Activated CD4-positive, alpha-beta T cell treated with anti-CD3 and anti-CD28 coated beads for 24 hours (primary cell): Measurements from ENCODE around the gene PHC2.

ENCODE experiments used
- DNase-seq, 2 donors: peaks; one replicate each; pipeline ENCODE4 v3.0.0-alpha.2; 2020; ENCODE audit warnings: low read depth in 2 of 2

PHC2 gene

DNA sequence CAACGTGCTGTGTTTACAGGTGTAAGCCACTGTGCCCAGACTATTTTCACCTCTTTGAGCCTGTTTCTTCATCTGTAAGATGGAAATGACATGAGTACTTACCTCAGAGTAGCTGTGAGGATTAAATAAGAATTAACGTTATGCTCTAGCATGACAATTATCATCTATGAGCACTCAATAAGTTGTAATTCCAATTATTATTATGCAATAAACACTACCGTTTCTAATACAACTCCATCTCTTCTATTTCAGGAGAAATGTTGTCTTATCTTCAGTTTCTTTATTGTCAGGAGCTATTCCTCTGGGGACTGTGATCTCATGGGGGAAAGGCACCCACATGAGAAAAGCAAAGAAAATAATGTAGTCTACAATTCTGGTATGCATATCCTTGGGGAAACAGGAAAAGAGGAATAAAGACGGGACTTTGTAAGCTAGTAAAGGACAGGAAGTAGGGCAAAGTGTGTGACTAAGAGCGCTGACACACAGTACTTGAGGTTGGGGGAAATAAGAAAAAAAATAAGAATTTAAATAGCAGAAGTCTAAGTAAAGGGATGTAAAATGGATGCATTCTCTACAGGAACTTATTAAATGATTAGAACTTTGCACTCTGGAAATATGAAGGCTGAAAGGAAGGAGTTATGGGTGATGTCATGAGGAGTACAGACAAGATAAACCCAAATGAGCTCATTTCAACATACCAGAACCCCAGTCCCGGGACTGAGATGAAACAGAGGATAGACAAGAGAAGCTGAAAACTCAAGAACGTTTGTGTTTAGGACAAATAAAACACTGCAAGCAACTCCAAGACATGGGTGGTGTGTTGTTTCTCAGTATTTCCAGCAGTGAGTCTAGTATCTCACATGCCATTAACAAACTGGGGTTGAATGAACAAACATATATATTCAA is 9.8 kb downstream of the PHC2 start:
- DNase-seq: no peak

GRCh38 chr1:33418811-33419210 is 12.1 kb downstream of the PHC2 start:
- no peak for DNase-seq

DNA sequence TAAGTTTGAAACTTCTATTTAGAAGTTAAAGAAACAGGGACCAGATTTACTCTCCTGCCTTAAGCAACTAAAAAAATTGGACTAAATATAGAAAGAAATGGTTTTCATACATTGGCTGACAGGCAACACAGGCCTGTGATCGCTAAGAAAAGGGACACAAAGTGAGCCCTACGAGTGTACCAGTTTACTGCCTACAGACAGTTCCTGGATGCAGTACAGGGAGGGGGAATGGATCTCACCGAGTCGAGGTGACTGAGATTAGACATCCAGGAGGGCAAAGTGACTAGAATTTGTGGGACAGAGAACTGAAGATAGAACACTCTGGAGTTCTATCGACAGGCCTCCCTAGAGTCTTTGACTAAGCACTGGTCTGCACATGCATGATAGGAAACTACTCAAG is 16.0 kb downstream of the PHC2 start:
- DNase-seq: no peak

GRCh38 chr1:33410091-33410701 is 20.7 kb downstream of the PHC2 start:
- no peak for DNase-seq

GRCh38 chr1:33408093-33408436 is 22.8 kb downstream of the PHC2 start:
- DNase-seq: no peak

DNA sequence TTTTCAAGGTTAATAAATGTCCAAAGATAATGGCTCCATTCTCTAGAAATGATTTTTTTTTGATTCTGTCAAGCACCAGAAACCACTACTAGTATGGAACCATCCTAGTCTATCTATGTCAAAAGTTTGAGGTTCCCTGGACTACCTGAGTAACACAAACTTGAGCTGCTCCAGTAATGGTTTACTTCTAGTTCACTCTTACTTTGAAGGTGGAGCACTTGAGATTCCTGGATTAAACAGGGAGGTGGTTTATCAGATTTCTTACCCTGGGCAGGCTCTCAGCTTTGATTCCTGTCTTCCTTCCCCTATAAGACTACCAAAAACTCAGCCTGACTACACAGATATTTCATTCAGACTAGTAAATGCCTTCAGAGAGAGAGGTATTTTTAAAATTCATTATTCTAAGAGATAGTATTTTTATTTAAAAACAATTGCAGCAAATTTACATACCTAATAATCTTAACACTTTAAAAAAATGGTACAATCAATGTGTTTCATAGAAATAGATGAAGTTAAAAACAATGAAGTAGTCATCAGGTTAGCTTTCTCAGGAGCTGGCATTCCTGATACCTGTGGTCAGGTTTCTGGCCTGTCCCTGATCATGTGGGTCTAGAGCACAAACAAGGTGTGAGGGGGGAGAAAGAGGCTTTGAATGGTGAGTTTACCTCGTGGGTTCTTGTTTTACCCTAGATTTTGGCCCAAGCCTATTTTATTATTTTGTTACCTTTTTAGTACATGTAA is 23.4 kb downstream of the PHC2 start:
- DNase-seq: no peak

DNA sequence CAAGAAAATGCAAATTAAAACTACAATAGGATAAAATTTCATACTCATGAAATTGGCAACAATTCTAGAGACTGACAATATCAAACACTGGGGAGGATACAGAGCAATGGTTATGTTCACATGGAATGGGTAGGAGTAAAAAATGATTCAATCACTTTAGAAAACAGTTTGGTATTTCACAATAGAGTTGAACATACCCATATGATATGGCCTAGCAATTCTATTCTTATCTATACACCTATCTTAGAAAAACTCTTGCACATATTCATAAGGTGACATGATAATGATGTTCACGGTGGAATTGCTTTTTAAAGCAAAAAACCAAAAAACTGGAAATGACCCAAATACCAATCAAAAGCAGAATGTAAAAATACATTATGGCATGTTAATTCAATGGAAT is 28.7 kb downstream of the PHC2 start:
- no peak for DNase-seq

GRCh38 chr1:33401471-33401870 is 29.4 kb downstream of the PHC2 start:
- no peak for DNase-seq

GRCh38 chr1:33400153-33400911 is 30.6 kb downstream of the PHC2 start:
- no peak for DNase-seq

DNA sequence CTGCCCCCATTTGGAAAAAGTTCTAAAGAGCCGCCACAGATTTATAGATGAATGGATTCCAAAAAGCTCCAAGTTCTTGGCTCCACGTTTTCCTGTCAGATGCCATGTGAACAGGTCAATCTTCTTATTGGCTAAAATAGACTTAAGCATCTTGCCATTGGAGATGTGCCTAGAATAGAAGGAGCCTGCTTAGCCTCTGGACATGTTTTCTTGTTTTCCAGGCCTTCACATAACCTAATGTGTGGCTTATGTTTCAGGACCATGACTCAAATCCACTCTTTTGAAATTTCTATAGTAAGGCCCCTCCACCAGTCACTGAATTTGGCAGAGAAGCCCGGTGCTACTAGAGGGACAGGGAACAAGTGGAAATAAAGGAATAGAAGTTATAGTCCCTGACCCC is 31.5 kb downstream of the PHC2 start:
- DNase-seq: no peak

- DNase-seq: no peak
These were observed 32.9 kb downstream of the PHC2 start for GRCh38 chr1:33397994-33398393.

GRCh38 chr1:33397125-33397506 is 33.8 kb downstream of the PHC2 start:
- no peak for DNase-seq

DNA sequence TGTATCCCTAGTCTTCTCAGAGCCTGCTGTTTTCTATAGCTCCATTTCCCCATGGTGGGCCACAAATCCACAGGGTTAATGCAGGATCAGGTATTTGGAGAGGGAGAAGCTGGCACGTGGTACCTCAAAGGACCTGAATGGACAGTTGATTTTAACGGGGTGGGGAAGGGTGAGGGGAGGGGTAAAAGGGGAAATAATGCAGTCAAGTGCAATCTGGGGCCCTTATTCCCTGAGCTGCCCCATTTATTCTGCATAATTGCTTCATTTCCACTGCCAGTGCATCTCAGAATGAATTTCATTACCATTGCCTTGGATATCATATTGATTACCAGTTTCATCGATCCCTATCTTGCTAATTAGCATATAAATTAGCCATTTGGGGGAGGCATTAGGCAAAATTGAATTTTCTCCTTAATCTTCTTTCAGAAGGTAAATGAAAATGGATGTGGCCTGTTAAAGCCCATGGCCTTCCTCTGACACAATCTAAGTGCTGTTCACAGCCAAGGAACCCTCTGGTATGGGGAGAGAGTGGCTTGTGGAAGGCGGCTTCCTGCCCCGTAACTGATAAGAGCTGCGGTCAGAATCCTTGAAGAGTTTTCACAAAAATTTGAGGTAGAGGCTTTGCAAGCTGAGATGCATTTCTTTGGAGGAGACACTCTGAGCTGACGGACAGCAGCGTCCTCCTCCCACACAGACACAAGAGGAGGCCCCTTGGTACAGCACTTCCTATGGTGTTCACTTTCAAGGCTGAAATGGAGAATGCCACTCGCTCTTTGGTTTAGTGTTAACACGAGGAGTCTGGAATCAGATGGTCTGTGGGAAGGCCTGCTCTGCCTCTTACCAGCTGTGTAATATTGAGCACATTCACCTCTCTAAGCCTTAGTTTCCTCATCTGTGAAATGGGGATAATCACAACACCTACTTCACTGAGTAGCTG is 34.4 kb downstream of the PHC2 start:
- no peak for DNase-seq

- DNase-seq: no peak
These were observed 36.1 kb downstream of the PHC2 start for GRCh38 chr1:33394770-33395169.

- DNase-seq: no peak
These were observed 36.9 kb downstream of the PHC2 start for GRCh38 chr1:33393991-33394390.

DNA sequence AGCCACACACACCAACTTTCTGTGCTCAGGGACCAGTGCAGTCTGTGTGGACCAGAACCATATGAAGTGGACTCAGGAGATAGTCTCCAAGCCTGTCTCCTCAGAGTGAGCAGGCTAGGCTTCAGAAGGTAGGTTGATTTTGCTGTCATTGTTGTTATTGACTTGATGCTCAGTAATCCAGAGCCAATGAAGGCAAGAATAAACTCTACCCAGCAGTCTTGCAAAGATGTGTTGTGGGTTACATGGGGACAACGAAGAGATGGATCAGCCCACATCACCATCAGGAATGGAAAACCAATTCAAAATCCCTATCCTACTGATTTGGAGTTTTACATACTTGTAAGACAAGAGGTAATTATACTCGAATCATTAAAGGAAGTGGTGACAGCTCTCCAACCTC is 37.4 kb downstream of the PHC2 start:
- DNase-seq: no peak

DNA sequence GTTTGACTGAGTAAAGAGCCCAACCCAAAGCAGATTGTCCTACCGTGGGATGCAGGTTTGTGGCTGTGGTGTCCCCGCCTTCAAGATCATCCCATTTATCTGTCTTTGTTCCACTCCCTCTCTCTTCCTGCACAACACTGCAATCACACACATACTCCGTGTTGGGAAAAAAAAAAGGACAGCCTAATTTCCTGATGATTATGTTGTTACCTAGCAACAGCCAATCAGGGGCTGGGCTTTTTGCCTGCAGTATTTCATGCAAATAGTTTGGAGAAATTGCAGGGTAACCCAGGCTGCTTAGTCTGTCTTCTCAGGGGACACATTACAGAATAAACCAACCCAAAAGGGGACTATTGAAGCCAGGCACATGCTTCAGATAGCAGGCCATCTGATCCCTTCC is 38.3 kb downstream of the PHC2 start:
- no peak for DNase-seq

DNA sequence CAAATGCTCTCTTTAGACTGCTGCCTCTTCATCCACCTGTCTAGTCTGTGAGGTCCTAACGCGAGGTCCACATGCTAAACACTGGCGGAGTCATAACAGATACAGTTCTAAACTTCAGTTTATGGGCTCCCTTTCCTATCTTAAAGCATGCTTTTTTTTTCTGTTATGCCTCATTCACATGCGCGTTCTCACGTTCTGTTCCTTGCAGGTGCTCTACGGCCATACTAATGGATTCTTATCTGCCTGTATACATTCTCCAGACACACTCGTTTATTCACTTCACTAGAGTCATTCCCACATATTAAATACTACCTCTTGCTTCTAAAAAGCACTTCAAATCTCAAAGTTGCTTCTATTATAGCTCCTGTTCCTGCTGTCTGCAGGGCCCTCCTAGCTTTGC is 38.7 kb downstream of the PHC2 start:
- no peak for DNase-seq

DNA sequence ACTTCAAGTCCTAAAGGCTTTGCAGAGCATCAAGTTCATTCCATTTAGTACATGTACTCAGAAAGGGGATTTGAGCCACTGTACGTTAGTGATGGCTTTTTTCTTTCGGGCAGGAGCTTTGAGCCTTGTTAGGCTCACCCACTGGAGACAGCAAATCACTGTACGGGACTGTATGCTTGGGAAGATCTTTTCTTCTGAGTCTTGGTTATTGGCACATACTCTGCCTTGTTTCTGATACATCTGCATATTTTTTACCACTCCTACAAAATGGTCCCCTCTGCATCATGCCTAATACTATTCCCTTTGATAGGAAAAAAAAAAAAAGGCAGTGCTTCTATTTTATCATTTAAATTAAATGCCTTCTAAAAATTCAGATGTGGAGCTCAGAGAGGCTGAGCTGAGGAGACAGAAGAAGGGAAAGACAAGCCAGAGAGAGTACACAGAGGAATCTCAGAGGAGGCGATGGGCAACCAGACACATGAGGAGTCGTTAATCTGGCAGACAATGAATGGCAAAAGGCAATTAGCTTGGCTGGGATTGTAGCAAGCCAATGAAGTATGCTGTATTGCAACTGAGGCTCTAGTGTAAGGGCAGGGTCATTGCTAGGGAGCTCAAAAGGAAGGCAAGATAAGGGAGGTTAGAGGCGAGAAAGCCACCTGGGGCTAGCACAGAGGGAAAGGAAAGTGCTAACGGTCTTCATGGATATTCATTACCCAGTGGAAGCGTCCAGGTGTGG is 39.4 kb downstream of the PHC2 start:
- DNase-seq: no peak

DNA sequence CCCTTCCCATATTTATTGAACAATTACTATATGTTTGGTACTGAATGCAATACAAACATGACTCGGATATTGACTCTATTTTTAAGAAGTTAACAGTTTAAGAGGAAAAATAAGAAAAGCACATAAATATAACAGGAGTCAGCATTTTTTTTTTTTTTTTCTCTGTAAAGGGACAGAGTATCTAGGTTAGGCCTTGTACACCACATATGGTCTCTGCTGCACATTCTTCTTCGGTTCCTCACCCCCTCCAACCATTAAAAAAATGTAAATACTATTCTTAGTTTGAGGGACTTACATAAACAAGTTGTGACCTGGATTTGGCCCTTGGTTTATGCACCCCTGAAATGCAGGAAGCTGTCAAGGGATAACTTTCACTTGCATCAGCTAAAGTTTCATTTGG is 40.4 kb downstream of the PHC2 start:
- no peak for DNase-seq
